KOPT-K1 (cell line): ENCODE data around the gene GPD1.
A peak's percentile ranks its signal among the peaks of the same experiment; 100 is the strongest.
"Not testable (repeated sequence)": the region's sequence is repeated elsewhere in the genome, so short reads cannot be mapped to it uniquely, and the experiment has no call there.

Experiments used
- H3K27ac ChIP-seq: fragments of 200-600 bp; sonication (generic); 2 replicates; pipeline ENCODE4 v1.5.1; 2016; ENCODE audit warnings: antibody characterized with exemption, mild to moderate bottlenecking, low read depth, low read length; ENCODE audit not compliant: poor library complexity, severe bottlenecking
- H3K36me3 ChIP-seq: fragments of 200-600 bp; sonication (generic); 2 replicates; pipeline ENCODE4 v1.5.1; 2017; ENCODE audit warnings: antibody characterized with exemption, mild to moderate bottlenecking, low read length, moderate library complexity; ENCODE audit not compliant: insufficient read depth
- H3K9me3 ChIP-seq: fragments of 200-600 bp; sonication (generic); 2 replicates; pipeline ENCODE4 v1.5.1; 2017; ENCODE audit warnings: antibody characterized with exemption, low read length, mild to moderate bottlenecking; ENCODE audit not compliant: insufficient read depth, poor library complexity, severe bottlenecking

GPD1 gene

DNA sequence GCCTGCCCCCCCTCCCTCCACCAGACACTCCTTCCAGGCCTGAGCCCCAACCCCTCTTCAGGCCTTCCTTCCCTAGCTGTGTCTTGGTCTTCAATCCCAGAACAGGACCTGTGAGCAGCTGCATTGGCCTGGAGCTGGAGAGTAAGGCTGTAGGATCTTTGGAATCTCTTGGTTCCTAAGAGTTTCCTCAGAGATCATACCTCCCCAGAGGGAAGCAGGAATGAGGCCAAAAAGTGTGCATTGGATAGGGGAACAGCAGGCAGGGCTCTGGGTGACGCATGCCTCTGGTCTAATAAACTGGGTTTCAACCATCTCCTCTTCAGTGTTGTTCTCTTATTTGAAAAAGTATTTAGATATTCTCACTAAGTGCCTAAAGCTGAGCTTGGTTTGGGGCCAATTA lies 20.5 kb upstream of the GPD1 start:
- H3K9me3 ChIP-seq: no peaks in the 10 kb centered on the region
- no peak overlapping the region for H3K27ac ChIP-seq
- H3K36me3 ChIP-seq: peaks cover 20% of the 10 kb centered on the region

GRCh38 chr12:50084409-50084774 lies 19.4 kb upstream of the GPD1 start:
- peaks cover 31% of the 10 kb centered on the region for H3K36me3 ChIP-seq
- not testable (repeated sequence) for H3K9me3 ChIP-seq
- H3K27ac ChIP-seq: peak overlapping the region; percentile 73

- Histone ChIP-seq H3K27ac (peak within 1 kb of the TSS; percentile 73), H3K9me3 (no peaks in the 10 kb centered on the region)
These were observed 18.8 kb upstream of the GPD1 start, which contains the start of gene SMARCD1 for GRCh38 chr12:50084775-50085614. SMARCD1 (plus strand) TSS chr12:50085342; CDS start chr12:50085370, 28 bp downstream.

GRCh38 chr12:50085615-50086072 lies 18.2 kb upstream of the GPD1 start:
- Histone ChIP-seq H3K9me3 (no peaks in the 10 kb centered on the region), H3K27ac (peak overlapping the region; percentile 73), H3K36me3 (peaks cover 44% of the 10 kb centered on the region)

More at GRCh38 chr12:50084775-50085614, 18.8 kb upstream of the GPD1 start, which contains the start of gene SMARCD1:
- peaks cover 37% of the 10 kb centered on the region for H3K36me3 ChIP-seq

DNA sequence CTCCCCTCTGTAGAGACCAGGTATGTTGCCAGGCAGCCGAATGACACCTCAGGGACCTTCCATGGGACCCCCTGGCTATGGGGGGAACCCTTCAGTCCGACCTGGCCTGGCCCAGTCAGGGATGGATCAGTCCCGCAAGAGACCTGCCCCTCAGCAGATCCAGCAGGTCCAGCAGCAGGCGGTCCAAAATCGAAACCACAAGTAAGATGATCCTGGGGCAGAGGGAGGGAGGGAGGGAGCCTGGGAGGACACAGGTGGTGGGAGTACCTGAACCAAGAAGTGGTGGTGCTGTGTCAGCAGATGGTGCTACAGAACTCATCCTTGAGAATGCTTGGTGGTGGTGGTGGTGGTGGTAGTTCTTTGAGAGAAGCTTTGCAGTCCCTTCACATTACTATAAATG lies 17.7 kb upstream of the GPD1 start:
- Histone ChIP-seq H3K9me3 (no peaks in the 10 kb centered on the region), H3K27ac (peak overlapping the region; percentile 73), H3K36me3 (peaks cover 49% of the 10 kb centered on the region)

- H3K27ac ChIP-seq: no peak overlapping the region
- peaks cover 59% of the 10 kb centered on the region for H3K36me3 ChIP-seq
- no peaks in the 10 kb centered on the region for H3K9me3 ChIP-seq
These were observed 16.7 kb upstream of the GPD1 start for GRCh38 chr12:50087151-50087550.

DNA sequence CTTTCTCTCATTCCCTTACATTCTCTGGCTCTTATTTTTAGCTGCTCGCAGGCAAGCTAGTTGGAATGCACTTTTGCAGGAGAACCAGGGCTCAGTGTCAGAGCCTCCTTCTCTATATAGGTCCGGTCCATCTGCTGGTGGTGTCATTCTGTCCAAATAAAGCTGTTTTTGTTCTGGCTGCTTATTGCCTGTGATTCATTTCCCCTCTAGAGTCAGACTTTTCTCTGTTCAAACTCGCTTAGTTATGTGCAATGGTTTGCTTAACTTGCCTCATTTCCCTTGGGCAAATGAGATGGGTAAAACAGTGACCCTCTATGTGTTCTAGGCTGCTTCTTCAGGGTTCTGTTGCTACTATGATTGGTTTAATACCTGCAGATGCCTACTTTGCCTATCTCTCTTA lies 15.8 kb upstream of the GPD1 start:
- Histone ChIP-seq H3K27ac (no peak overlapping the region), H3K9me3 (no peaks in the 10 kb centered on the region), H3K36me3 (peaks cover 67% of the 10 kb centered on the region)

GRCh38 chr12:50088577-50089335 lies 15.1 kb upstream of the GPD1 start:
- H3K36me3 ChIP-seq: peaks cover 75% of the 10 kb centered on the region
- H3K27ac ChIP-seq: no peak overlapping the region

DNA sequence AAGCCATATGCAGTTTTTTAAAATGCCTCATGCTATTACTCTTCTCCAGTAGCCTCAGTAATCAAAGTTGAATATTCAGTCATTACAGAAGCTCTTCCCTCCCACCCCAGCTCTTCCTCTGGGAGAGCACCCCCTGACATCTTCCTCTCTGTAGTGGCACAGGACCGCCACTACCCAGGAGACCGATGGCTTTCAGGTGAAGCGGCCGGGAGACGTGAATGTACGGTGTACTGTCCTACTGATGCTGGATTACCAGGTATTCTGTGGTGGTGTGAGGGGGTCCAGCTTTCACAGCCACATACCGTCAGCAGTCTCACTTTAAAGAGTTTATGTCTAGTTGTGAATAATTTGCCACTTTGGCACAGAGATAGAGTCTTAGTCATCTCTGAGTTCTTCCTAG lies 14.1 kb upstream of the GPD1 start:
- Histone ChIP-seq H3K9me3 (no peaks in the 10 kb centered on the region), H3K27ac (no peak overlapping the region), H3K36me3 (peaks cover 85% of the 10 kb centered on the region)

More at GRCh38 chr12:50088577-50089335, 15.1 kb upstream of the GPD1 start:
- H3K9me3 ChIP-seq: no peaks in the 10 kb centered on the region

- H3K36me3 ChIP-seq: peaks cover 91% of the 10 kb centered on the region
- no peak overlapping the region for H3K27ac ChIP-seq
- no peaks in the 10 kb centered on the region for H3K9me3 ChIP-seq
These were observed 13.4 kb upstream of the GPD1 start for GRCh38 chr12:50090391-50090790.

GRCh38 chr12:50097952-50098351 lies 5.9 kb upstream of the GPD1 start:
- no peak overlapping the region for H3K27ac ChIP-seq
- peaks cover 95% of the 10 kb centered on the region for H3K36me3 ChIP-seq

GRCh38 chr12:50099302-50100008 lies 4.4 kb upstream of the GPD1 start:
- H3K36me3 ChIP-seq: peaks cover 80% of the 10 kb centered on the region
- H3K27ac ChIP-seq: no peak overlapping the region
- no peaks in the 10 kb centered on the region for H3K9me3 ChIP-seq

More at GRCh38 chr12:50097952-50098351, 5.9 kb upstream of the GPD1 start:
- H3K9me3 ChIP-seq: no peaks in the 10 kb centered on the region

DNA sequence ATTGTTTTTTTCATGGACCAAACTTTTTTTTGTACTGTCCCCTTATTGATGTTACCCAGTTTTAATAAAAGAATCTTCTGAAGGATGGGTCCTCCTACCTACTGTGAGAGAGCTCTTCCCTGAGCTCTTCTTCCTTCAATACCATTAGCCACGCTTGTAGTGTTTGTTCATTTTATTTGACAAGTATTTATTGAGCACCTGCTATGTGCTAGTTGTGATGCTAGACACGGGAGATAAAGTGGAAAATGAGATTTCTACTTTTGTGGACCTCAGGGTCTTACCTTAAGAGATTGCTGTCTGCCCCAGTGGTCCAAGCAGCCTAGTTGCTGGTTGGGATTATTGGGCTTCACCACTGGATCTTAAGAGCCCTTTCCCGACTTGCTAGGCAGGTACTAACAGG lies 3.2 kb upstream of the GPD1 start:
- peaks cover 69% of the 10 kb centered on the region for H3K36me3 ChIP-seq
- no peak overlapping the region for H3K27ac ChIP-seq
- H3K9me3 ChIP-seq: no peaks in the 10 kb centered on the region

GRCh38 chr12:50101663-50102062 lies 2.1 kb upstream of the GPD1 start:
- Histone ChIP-seq H3K36me3 (peaks cover 58% of the 10 kb centered on the region), H3K9me3 (no peaks in the 10 kb centered on the region), H3K27ac (no peak overlapping the region)

- Histone ChIP-seq H3K36me3 (peaks cover 53% of the 10 kb centered on the region), H3K9me3 (no peaks in the 10 kb centered on the region), H3K27ac (no peak overlapping the region)
These were observed 1.7 kb upstream of the GPD1 start for GRCh38 chr12:50102131-50102531.
